GM12801 (cell line): ENCODE results near the gene GRIN3A.

Experiments used
- CTCF ChIP-seq: IDR thresholded peaks from one replicate; pipeline ENCODE4 v1.5.1; 2011; ENCODE audit warnings: control low read depth; ENCODE audit not compliant: insufficient read length; ENCODE audit errors: extremely low read depth

GRIN3A gene

GRCh38 chr9:101561740-101562139 lies 176.7 kb downstream of the GRIN3A start:
- no peak for TF ChIP-seq CTCF

DNA sequence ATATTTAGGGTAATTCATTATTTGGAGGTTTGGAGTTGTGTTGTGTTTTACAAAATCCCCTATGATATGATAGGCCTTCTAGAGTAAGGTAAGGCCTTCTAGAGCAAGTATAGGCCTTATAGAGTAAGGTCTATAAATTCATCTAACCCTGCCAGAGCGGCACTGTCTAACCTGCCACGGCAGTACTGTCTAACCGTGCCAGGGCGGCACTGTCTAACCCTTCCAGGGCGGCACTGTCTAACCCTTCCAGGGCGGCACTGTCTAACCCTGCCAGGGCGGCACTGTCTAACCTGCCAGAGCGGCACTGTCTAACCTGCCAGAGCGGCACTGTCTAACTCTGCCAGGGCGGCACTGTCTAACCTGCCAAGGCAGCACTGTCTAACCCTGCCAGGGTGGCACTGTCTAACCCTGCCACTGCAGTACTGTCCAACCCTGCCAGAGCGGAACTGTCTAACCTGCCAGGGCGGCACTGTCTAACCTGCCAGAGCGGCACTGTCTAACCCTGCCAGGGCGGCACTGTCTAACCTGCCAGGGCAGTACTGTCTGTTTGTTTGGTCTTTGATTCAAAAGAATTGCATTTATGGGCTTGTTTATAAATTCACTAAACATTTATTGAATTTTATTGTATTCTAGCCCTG lies 195.2 kb downstream of the GRIN3A start:
- no peak for TF ChIP-seq CTCF

GRCh38 chr9:101540069-101540468 lies 198.4 kb downstream of the GRIN3A start:
- no peak for TF ChIP-seq CTCF

- no peak for TF ChIP-seq CTCF
Measured at GRCh38 chr9:101536938-101537337, 201.5 kb downstream of the GRIN3A start.

DNA sequence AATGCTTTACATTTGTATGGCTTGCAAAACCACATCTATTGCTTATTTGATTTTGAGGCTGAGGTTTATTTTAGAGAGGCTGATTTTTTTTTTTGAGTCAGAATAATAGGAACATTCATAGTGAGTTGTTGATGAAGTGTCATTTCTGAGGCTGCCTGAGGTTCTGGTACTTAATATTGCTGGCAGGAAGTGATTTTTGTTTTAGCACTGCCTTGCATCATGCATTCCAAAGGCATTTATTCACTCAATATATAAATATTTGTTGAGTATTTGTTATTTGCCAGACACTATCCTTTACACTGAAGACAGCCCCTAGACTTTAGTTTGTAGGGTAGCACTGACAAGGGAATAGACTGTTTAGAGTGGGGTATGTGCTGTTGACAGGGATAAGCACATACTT lies 202.1 kb downstream of the GRIN3A start:
- no peak for TF ChIP-seq CTCF

GRCh38 chr9:101533334-101534204 lies 204.9 kb downstream of the GRIN3A start, which contains the start of gene RNF20:
TSS of gene RNF20 (plus strand) at chr9:101533853. CDS start at chr9:101535424, 1,571 bp downstream.
- TF ChIP-seq CTCF, result no peak

GRCh38 chr9:101530076-101530711 lies 208.3 kb downstream of the GRIN3A start:
- no peak for TF ChIP-seq CTCF
